CD4-positive, alpha-beta T cell treated with Interleukin-15 for 4 hours (primary cell): ENCODE results near the gene BASP1.
"Not testable (repeated sequence)": the region's sequence is repeated elsewhere in the genome, so short reads cannot be mapped to it uniquely, and the experiment has no call there.

Experiments
- DNase-seq: peaks from one replicate; pipeline ENCODE4 v3.0.0-alpha.2; 2020; ENCODE audit warnings: low spot score

BASP1 gene

DNA sequence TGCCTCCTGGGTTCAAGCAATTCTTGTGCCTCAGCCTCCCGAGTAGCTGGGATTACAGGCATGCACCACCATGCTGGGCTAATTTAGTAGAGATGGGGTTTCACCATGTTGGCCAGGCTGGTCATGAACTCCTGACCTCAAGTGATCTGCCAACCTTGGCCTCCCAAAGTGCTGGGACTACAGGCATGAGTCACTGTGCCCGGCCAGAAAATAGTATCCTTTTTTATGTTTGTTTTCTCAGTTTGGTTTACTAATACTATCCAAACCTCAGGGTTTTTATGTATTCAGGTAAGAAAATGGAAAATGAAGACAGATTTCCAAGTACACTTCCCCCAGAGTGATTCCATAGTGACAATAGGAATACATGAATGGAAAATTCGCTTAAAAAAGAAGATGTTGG lies 101.7 kb downstream of the BASP1 start:
- not testable (repeated sequence) for DNase-seq

DNA sequence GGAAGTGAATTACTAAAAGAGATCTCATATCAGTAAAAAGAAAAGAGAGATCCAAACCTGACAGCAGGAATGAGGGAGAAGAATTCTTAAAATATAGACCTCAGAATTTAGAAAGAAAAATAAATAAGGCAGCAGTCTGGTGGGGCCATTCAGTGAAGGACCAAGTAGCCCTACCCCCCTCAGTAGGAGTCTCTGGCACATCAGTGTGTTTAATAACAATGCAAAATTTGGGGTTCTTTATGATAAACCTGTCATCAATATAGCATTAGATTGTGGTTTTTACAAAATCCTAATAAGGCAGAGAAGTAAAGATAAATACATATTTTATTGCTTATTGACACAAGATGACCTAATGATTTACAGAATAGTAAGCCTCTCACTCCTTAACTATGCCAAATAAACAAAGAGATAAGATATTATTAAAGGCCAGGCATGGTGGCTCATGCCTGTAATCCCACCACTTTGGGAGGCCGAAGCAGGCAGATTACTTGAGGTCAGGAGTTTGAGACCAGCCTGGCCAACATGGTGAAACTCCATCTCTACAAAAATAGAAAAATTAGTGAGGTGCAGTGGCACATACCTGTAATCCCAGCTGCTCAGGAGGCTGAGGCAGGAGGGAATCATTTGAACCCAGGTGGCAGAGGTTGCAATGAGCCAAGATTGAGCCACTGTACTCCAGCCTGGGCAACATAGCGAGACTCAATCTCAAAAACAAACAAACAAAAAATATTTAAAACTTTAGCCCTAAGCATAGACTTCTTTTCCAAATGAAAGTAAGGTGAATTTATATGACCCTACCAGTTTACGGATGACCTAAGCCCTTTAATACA lies 108.6 kb downstream of the BASP1 start:
- no peak for DNase-seq
